CD8-positive, alpha-beta memory T cell (primary cell): Measurements from ENCODE around the gene SLC9A9. TPM values are rescaled to one million over a fixed set of nuclear protein-coding genes. Genes with fewer than 3 reads are reported as not detected.

Experiments
- CTCF ChIA-PET: fragments of 350-600 bp; sonication (Branson Sonifier 250); formaldehyde crosslinking; loops from one replicate; lab custom pipeline; 2021; ENCODE audit warnings: antibody characterized with exemption; lab: Charles Lee
- POLR2A ChIA-PET: fragments of 350-600 bp; sonication (Branson Sonifier 250); formaldehyde crosslinking; loops from one replicate; lab custom pipeline; 2021; ENCODE audit warnings: antibody characterized with exemption; lab: Charles Lee
- DNase-seq, 5 donors: peaks; one replicate each; pipeline versions ENCODE4 v3.0.0 to v3.0.0-alpha.2; 2020 to 2022; ENCODE audit warnings: mixed read lengths in 1 of 5
- H3K27ac ChIP-seq: one replicate; pipeline ENCODE4 v1.7.0; 2013; ENCODE audit warnings: low read depth, mild to moderate bottlenecking, low read length, moderate library complexity
- H3K27me3 ChIP-seq: 2 replicates; pipeline ENCODE4 v1.7.0; 2013; ENCODE audit warnings: low read length, mild to moderate bottlenecking; ENCODE audit not compliant: insufficient read depth, poor library complexity, severe bottlenecking
- H3K36me3 ChIP-seq: 2 replicates; pipeline ENCODE4 v1.7.0; 2013; ENCODE audit warnings: mild to moderate bottlenecking, low read length, moderate library complexity; ENCODE audit not compliant: insufficient read depth
- H3K4me1 ChIP-seq: 2 replicates; pipeline ENCODE4 v1.7.0; 2013; ENCODE audit warnings: mild to moderate bottlenecking, low read length, moderate library complexity; ENCODE audit not compliant: insufficient read depth
- H3K4me3 ChIP-seq: 2 replicates; pipeline ENCODE4 v1.7.0; 2013; ENCODE audit warnings: mild to moderate bottlenecking, low read length
- H3K9me3 ChIP-seq: 2 replicates; pipeline ENCODE4 v1.7.0; 2013; ENCODE audit warnings: mild to moderate bottlenecking, low read length
- H3K27ac Mint-ChIP-seq, 8 donors: one replicate each; pipeline ENCODE4 v1.8.0; 2020 to 2021; ENCODE audit warnings: mixed read lengths in 8 of 8, mild to moderate bottlenecking in 6 of 8, inconsistent platforms in 3 of 8, moderate library complexity in 3 of 8
- H3K27me3 Mint-ChIP-seq, 2 donors: one replicate each; pipeline ENCODE4 v1.8.0; 2020 to 2021; ENCODE audit warnings: mixed read lengths in 2 of 2, mild to moderate bottlenecking in 1 of 2, moderate library complexity in 1 of 2
- H3K36me3 Mint-ChIP-seq, 3 donors: one replicate each; pipeline ENCODE4 v1.8.0; 2020 to 2021; ENCODE audit warnings: mixed read lengths in 3 of 3, inconsistent platforms in 1 of 3, mild to moderate bottlenecking in 1 of 3
- H3K4me1 Mint-ChIP-seq, 3 donors: one replicate each; pipeline ENCODE4 v1.8.0; 2020 to 2021; ENCODE audit warnings: mixed read lengths in 3 of 3, inconsistent platforms in 1 of 3, mild to moderate bottlenecking in 1 of 3
- H3K4me3 Mint-ChIP-seq, 7 donors: one replicate each; pipeline ENCODE4 v1.8.0; 2020 to 2021; ENCODE audit warnings: mixed read lengths in 7 of 7, mild to moderate bottlenecking in 6 of 7, moderate library complexity in 4 of 7, inconsistent platforms in 2 of 7
- H3K9me3 Mint-ChIP-seq, 5 donors: one replicate each; pipeline ENCODE4 v1.8.0; 2020 to 2022; ENCODE audit warnings: mixed read lengths in 5 of 5, mild to moderate bottlenecking in 3 of 5, moderate library complexity in 2 of 5, inconsistent platforms in 1 of 5
- polyA plus RNA-seq: library from polyadenylated mRNA; unstranded; fragments of 300-500 nt; fragmentation: Illumina TruSeq; gene quantifications from one replicate; pipeline ENCODE4 v1.2.3, GENCODE V29; 2021
- total RNA-seq, 2 experiments: library from RNA; stranded (reverse); gene quantifications; one replicate each; pipeline ENCODE4 v1.2.3, GENCODE V29; 2021

SLC9A9 gene
- total and polyA plus RNA-seq, 3 experiments from 2014 or later: 1.2 to 18.0 (median 2.2) TPM

- H3K4me1 ChIP-seq: no peaks in the 10 kb centered on the region
- ChIA-PET POLR2A (no interaction called here), CTCF (no interaction called here)
- no peaks in the 10 kb centered on the region for H3K27me3 Mint-ChIP-seq
- no peaks in the 10 kb centered on the region for H3K36me3 ChIP-seq
- H3K9me3 Mint-ChIP-seq: peaks cover 0 to 1% (median 0%) of the 10 kb centered on the region in 5 donors
- H3K36me3 Mint-ChIP-seq: peaks cover 2 to 20% (median 4%) of the 10 kb centered on the region in 3 donors
- no peaks in the 10 kb centered on the region for H3K9me3 ChIP-seq
- H3K27ac Mint-ChIP-seq: peak overlapping the region in 3 of 8 donors; percentile 25 to 44 (median 43)
- H3K4me3 Mint-ChIP-seq: no peak overlapping the region
- H3K4me3 ChIP-seq: no peak overlapping the region
- H3K27ac ChIP-seq: no peak overlapping the region
- no peak for DNase-seq
- no peaks in the 10 kb centered on the region for H3K27me3 ChIP-seq
- no peaks in the 10 kb centered on the region for H3K4me1 Mint-ChIP-seq
Observed at GRCh38 chr3:143450632-143451031, 397.6 kb downstream of the SLC9A9 start.

- H3K4me1 Mint-ChIP-seq: peaks cover 18 to 20% (median 19%) of the 10 kb centered on the region in 3 donors
- H3K9me3 Mint-ChIP-seq: peaks cover 0 to 2% (median 0%) of the 10 kb centered on the region in 5 donors
- no peaks in the 10 kb centered on the region for H3K27me3 ChIP-seq
- H3K27me3 Mint-ChIP-seq: no peaks in the 10 kb centered on the region
- no peak overlapping the region for H3K4me3 Mint-ChIP-seq
- no peak for DNase-seq
- peaks cover 10% of the 10 kb centered on the region for H3K4me1 ChIP-seq
- H3K27ac ChIP-seq: no peak overlapping the region
- ChIA-PET CTCF (no interaction called here), POLR2A (no interaction called here)
- H3K9me3 ChIP-seq: no peaks in the 10 kb centered on the region
- H3K36me3 ChIP-seq: no peaks in the 10 kb centered on the region
- peaks cover 3 to 22% (median 9%) of the 10 kb centered on the region in 3 donors for H3K36me3 Mint-ChIP-seq
- H3K27ac Mint-ChIP-seq: no peak overlapping the region
- no peak overlapping the region for H3K4me3 ChIP-seq
Observed at GRCh38 chr3:143447491-143447890, 400.8 kb downstream of the SLC9A9 start.

- no peaks in the 10 kb centered on the region for H3K36me3 ChIP-seq
- ChIA-PET CTCF (no interaction called here), POLR2A (no interaction called here)
- peaks cover 10% of the 10 kb centered on the region for H3K4me1 ChIP-seq
- DNase-seq: no peak
- peaks cover 3 to 22% (median 9%) of the 10 kb centered on the region in 3 donors for H3K36me3 Mint-ChIP-seq
- H3K27me3 ChIP-seq: no peaks in the 10 kb centered on the region
- no peak overlapping the region for H3K27ac ChIP-seq
- H3K27ac Mint-ChIP-seq: no peak overlapping the region
- no peaks in the 10 kb centered on the region for H3K27me3 Mint-ChIP-seq
- no peak overlapping the region for H3K4me3 Mint-ChIP-seq
- H3K9me3 Mint-ChIP-seq: peaks cover 0 to 2% (median 0%) of the 10 kb centered on the region in 5 donors
- no peaks in the 10 kb centered on the region for H3K9me3 ChIP-seq
- H3K4me1 Mint-ChIP-seq: peaks cover 18 to 20% (median 19%) of the 10 kb centered on the region in 3 donors
- H3K4me3 ChIP-seq: no peak overlapping the region
Observed at GRCh38 chr3:143445118-143445517, 403.1 kb downstream of the SLC9A9 start.

GRCh38 chr3:143443851-143444331 lies 404.4 kb downstream of the SLC9A9 start:
- no peaks in the 10 kb centered on the region for H3K27me3 Mint-ChIP-seq
- no peaks in the 10 kb centered on the region for H3K9me3 ChIP-seq
- POLR2A ChIA-PET: no interaction called here
- H3K9me3 Mint-ChIP-seq: peaks cover 0 to 2% (median 0%) of the 10 kb centered on the region in 5 donors
- H3K36me3 ChIP-seq: no peaks in the 10 kb centered on the region
- no peak for DNase-seq
- CTCF ChIA-PET: no interaction called here
- H3K36me3 Mint-ChIP-seq: peaks cover 3 to 22% (median 9%) of the 10 kb centered on the region in 3 donors
- no peak overlapping the region for H3K4me3 ChIP-seq
- H3K27me3 ChIP-seq: no peaks in the 10 kb centered on the region
- peaks cover 10% of the 10 kb centered on the region for H3K4me1 ChIP-seq
- H3K27ac Mint-ChIP-seq: peak overlapping the region in 3 of 8 donors; percentile 7 to 31 (median 10)
- peaks cover 18 to 20% (median 19%) of the 10 kb centered on the region in 3 donors for H3K4me1 Mint-ChIP-seq
- H3K4me3 Mint-ChIP-seq: peak overlapping the region in 1 of 7 donors; percentile 35
- H3K27ac ChIP-seq: no peak overlapping the region

- ChIA-PET CTCF (no interaction called here), POLR2A (no interaction called here)
- H3K4me1 Mint-ChIP-seq: peaks cover 18 to 20% (median 19%) of the 10 kb centered on the region in 3 donors
- H3K36me3 Mint-ChIP-seq: peaks cover 3 to 18% (median 13%) of the 10 kb centered on the region in 3 donors
- peaks cover 10% of the 10 kb centered on the region for H3K4me1 ChIP-seq
- no peak for DNase-seq
- H3K4me3 ChIP-seq: no peak overlapping the region
- H3K9me3 ChIP-seq: no peaks in the 10 kb centered on the region
- H3K27me3 ChIP-seq: no peaks in the 10 kb centered on the region
- H3K27ac Mint-ChIP-seq: no peak overlapping the region
- no peak overlapping the region for H3K4me3 Mint-ChIP-seq
- H3K36me3 ChIP-seq: no peaks in the 10 kb centered on the region
- H3K9me3 Mint-ChIP-seq: peaks cover 0 to 2% (median 0%) of the 10 kb centered on the region in 5 donors
- no peaks in the 10 kb centered on the region for H3K27me3 Mint-ChIP-seq
- no peak overlapping the region for H3K27ac ChIP-seq
Observed at GRCh38 chr3:143442814-143443447, 405.3 kb downstream of the SLC9A9 start.

- ChIA-PET POLR2A (no interaction called here), CTCF (no interaction called here)
- Mint-ChIP-seq H3K4me3 (no peak overlapping the region), H3K36me3 (peaks cover 3 to 15% (median 10%) of the 10 kb centered on the region in 3 donors), H3K27me3 (no peaks in the 10 kb centered on the region), H3K9me3 (peaks cover 0 to 2% (median 0%) of the 10 kb centered on the region in 5 donors), H3K4me1 (peaks cover 18 to 20% (median 19%) of the 10 kb centered on the region in 3 donors), H3K27ac (peak overlapping the region in 1 of 8 donors; percentile 41)
- Histone ChIP-seq H3K4me1 (peaks cover 10% of the 10 kb centered on the region), H3K27me3 (no peaks in the 10 kb centered on the region), H3K27ac (no peak overlapping the region), H3K4me3 (no peak overlapping the region), H3K9me3 (no peaks in the 10 kb centered on the region), H3K36me3 (no peaks in the 10 kb centered on the region)
- no peak for DNase-seq
Observed at GRCh38 chr3:143441516-143442171, 406.6 kb downstream of the SLC9A9 start.

GRCh38 chr3:143439817-143440216 lies 408.5 kb downstream of the SLC9A9 start:
- H3K4me1 ChIP-seq: peaks cover 10% of the 10 kb centered on the region

GRCh38 chr3:143437405-143437804 lies 410.9 kb downstream of the SLC9A9 start:
- Mint-ChIP-seq H3K4me1 (no peaks in the 10 kb centered on the region), H3K9me3 (no peaks in the 10 kb centered on the region), H3K36me3 (peaks cover 0 to 8% (median 0%) of the 10 kb centered on the region in 3 donors), H3K27ac (peak overlapping the region in 1 of 8 donors; percentile 0), H3K4me3 (no peak overlapping the region), H3K27me3 (no peaks in the 10 kb centered on the region)
- Histone ChIP-seq H3K36me3 (no peaks in the 10 kb centered on the region), H3K27me3 (no peaks in the 10 kb centered on the region), H3K4me1 (no peaks in the 10 kb centered on the region), H3K4me3 (no peak overlapping the region), H3K27ac (no peak overlapping the region), H3K9me3 (no peaks in the 10 kb centered on the region)
- no peak for DNase-seq
- ChIA-PET CTCF (no interaction called here), POLR2A (no interaction called here)

More at GRCh38 chr3:143439817-143440216, 408.5 kb downstream of the SLC9A9 start:
- no peak overlapping the region for H3K4me3 Mint-ChIP-seq
- Histone ChIP-seq H3K36me3 (no peaks in the 10 kb centered on the region), H3K27ac (no peak overlapping the region), H3K27me3 (no peaks in the 10 kb centered on the region), H3K4me3 (no peak overlapping the region), H3K9me3 (no peaks in the 10 kb centered on the region)
- ChIA-PET CTCF (no interaction called here), POLR2A (no interaction called here)
- H3K27ac Mint-ChIP-seq: no peak overlapping the region
- H3K27me3 Mint-ChIP-seq: no peaks in the 10 kb centered on the region
- H3K9me3 Mint-ChIP-seq: no peaks in the 10 kb centered on the region
- H3K36me3 Mint-ChIP-seq: peaks cover 0 to 10% (median 0%) of the 10 kb centered on the region in 3 donors
- no peak for DNase-seq
- H3K4me1 Mint-ChIP-seq: peaks cover 16 to 18% (median 17%) of the 10 kb centered on the region in 3 donors
